Naive B cell (primary cell): ENCODE measurements around the gene IQSEC1. TPM values are rescaled to one million over a fixed set of nuclear protein-coding genes. Genes with fewer than 3 reads are reported as not detected.
A peak's percentile ranks its signal among the peaks of the same experiment; 100 is the strongest.

ENCODE experiments used
- ATAC-seq, 2 donors: fragments of 150-1000 bp; cut with Tn5 transposase; 2 replicates each; pipeline ENCODE4 v1.10.0; 2021; ENCODE audit warnings: low read depth in 2 of 2, mild to moderate bottlenecking in 2 of 2, moderate library complexity in 2 of 2
- DNase-seq: peaks from one replicate; pipeline ENCODE4 v3.0.0; 2022
- H3K27ac Mint-ChIP-seq, 6 donors: one replicate each; pipeline ENCODE4 v1.8.0; 2020 to 2022; ENCODE audit warnings: mild to moderate bottlenecking in 6 of 6, mixed read lengths in 6 of 6, moderate library complexity in 5 of 6, inconsistent platforms in 2 of 6
- H3K27me3 Mint-ChIP-seq, 3 donors: one replicate each; pipeline ENCODE4 v1.8.0; 2021 to 2022; ENCODE audit warnings: mixed read lengths in 3 of 3, mild to moderate bottlenecking in 1 of 3
- H3K36me3 Mint-ChIP-seq, 2 donors: one replicate each; pipeline ENCODE4 v1.8.0; 2020 to 2022; ENCODE audit warnings: mixed read lengths in 2 of 2, inconsistent platforms in 1 of 2, mild to moderate bottlenecking in 1 of 2
- H3K4me1 Mint-ChIP-seq, 3 donors: one replicate each; pipeline ENCODE4 v1.8.0; 2020 to 2022; ENCODE audit warnings: mixed read lengths in 3 of 3, inconsistent platforms in 1 of 3, mild to moderate bottlenecking in 1 of 3, moderate library complexity in 1 of 3
- H3K4me3 Mint-ChIP-seq, 8 donors: one replicate each; pipeline ENCODE4 v1.8.0; 2020 to 2022; ENCODE audit warnings: mild to moderate bottlenecking in 8 of 8, mixed read lengths in 8 of 8, moderate library complexity in 8 of 8, inconsistent platforms in 2 of 8
- H3K9me3 Mint-ChIP-seq, 7 donors: one replicate each; pipeline ENCODE4 v1.8.0; 2020 to 2022; ENCODE audit warnings: mixed read lengths in 7 of 7, mild to moderate bottlenecking in 5 of 7, inconsistent platforms in 2 of 7, moderate library complexity in 1 of 7
- polyA plus RNA-seq, 6 donors: library from polyadenylated mRNA; unstranded; fragments of 300-500 nt; fragmentation: Illumina TruSeq; gene quantifications; one replicate each; pipeline ENCODE4 v1.2.3, GENCODE V29; 2021; ENCODE audit warnings: low read depth in 6 of 6

Gene IQSEC1
- polyA plus RNA-seq, 6 donors from 2014 or later: 14.6 to 73.4 (median 36.9) TPM

DNA sequence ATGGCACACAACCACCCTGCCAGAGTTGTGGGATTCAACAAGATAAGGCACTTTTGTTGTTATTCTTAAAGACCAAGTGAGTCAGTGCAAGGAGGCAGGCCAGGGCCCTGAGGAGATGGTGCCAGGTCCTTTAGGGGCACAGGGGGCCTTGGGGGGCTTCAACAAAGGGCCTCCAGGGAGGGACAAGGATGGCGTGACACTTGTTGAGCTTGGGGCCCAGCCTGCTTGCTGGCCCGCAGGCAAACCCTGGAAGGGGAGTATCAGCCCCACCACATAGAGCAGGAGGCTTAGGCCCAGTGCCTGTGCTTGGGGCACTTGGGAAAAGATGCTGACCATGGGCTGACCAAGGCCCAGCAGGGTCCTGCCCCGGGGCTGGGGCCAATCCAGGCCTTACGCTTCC, 5.5 kb downstream of the IQSEC1 start:
- Mint-ChIP-seq H3K4me3 (peak overlapping the region in 3 of 8 donors; percentile 20 to 60 (median 46)), H3K9me3 (no peaks in the 10 kb centered on the region), H3K27ac (peak overlapping the region in 5 of 6 donors; percentile 88 to 98 (median 95)), H3K36me3 (peaks cover 7 to 8% of the 10 kb centered on the region in 2 donors), H3K4me1 (peaks cover 59 to 97% (median 85%) of the 10 kb centered on the region in 3 donors), H3K27me3 (no peaks in the 10 kb centered on the region)
- ATAC-seq (no peak), DNase-seq (no peak)

DNA sequence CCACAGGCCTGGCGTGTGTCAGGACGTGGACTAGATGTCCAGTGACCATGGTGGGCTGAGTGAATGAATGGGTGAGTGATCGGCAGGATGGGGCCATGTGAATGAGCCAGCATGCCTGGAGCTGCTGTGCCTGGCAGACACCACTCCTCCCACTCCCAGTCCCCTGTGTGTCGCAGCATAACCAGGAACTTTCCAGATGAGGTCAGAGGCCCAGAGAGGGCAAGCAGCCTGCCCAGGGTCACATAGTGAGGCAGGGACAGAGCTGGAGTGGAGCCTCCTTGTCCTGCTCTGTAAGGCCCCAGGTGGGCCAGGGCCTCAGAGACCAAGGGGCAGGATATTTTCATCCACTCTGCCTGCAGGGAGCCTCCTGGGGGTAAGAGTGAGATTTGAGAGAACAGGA, 6.4 kb downstream of the IQSEC1 start:
- no peak for ATAC-seq
- H3K27me3 Mint-ChIP-seq: no peaks in the 10 kb centered on the region
- no peaks in the 10 kb centered on the region for H3K9me3 Mint-ChIP-seq
- H3K4me3 Mint-ChIP-seq: peak overlapping the region in 6 of 8 donors; percentile 9 to 80 (median 64)
- peak overlapping the region; percentile 76 to 98 (median 92) for H3K27ac Mint-ChIP-seq
- peaks cover 57 to 95% (median 84%) of the 10 kb centered on the region in 3 donors for H3K4me1 Mint-ChIP-seq
- no peak for DNase-seq
- peaks cover 7 to 8% of the 10 kb centered on the region in 2 donors for H3K36me3 Mint-ChIP-seq

DNA sequence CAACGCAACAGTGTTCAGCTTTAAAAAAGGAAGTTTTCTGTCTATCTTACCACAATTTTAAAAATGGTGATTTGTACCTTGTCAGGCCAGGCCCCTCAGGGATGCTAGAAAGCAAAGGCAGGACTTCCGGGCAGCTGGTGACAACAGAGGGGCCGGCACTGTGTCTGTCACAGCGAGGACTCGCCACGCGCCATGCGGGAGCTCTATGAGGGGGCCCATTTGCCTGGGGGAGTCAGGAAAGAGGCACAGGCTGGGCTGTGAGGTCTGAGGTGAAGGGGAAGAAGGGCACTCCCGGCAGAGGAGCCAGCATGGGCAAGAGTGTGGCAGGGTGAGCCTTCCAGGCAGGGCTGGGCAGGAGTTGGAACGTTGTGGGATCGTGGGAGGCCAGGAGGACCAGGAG, 7.0 kb downstream of the IQSEC1 start:
- H3K4me1 Mint-ChIP-seq: peaks cover 57 to 90% (median 80%) of the 10 kb centered on the region in 3 donors

DNA sequence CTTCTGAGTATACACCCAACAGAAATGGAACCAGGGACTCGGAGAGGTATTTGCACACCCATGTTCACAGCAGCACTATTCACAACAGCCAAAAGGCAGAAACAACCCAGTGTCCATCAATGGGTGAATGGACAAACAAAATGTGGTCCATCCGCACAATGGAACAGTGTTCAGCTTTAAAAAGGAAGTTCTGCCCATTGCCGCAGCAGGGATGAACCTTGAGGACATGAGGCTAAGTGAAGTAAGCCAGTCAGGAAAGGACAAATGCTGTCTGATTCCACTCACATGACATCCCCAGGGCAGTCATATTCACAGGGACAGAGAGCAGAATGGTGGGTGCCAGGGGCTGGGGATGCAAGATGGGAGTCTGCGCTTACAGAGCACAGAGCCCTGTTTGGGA, 7.5 kb downstream of the IQSEC1 start:
- peaks cover 57 to 90% (median 76%) of the 10 kb centered on the region in 3 donors for H3K4me1 Mint-ChIP-seq
- peak overlapping the region in 7 of 8 donors; percentile 44 to 86 (median 77) for H3K4me3 Mint-ChIP-seq
- peak overlapping the region; percentile 88 to 98 (median 95) for H3K27ac Mint-ChIP-seq
- peaks cover 7 to 8% of the 10 kb centered on the region in 2 donors for H3K36me3 Mint-ChIP-seq
- ATAC-seq (no peak), DNase-seq (no peak)
- H3K9me3 Mint-ChIP-seq: no peaks in the 10 kb centered on the region
- H3K27me3 Mint-ChIP-seq: no peaks in the 10 kb centered on the region

More for the DNA sequence above, 7.0 kb downstream of the IQSEC1 start:
- Mint-ChIP-seq H3K27me3 (no peaks in the 10 kb centered on the region), H3K9me3 (no peaks in the 10 kb centered on the region), H3K4me3 (peak overlapping the region; percentile 44 to 86 (median 76)), H3K27ac (peak overlapping the region; percentile 88 to 98 (median 95)), H3K36me3 (peaks cover 7 to 8% of the 10 kb centered on the region in 2 donors)
- DNase-seq: no peak
- peak; percentile 11 to 19 for ATAC-seq

DNA sequence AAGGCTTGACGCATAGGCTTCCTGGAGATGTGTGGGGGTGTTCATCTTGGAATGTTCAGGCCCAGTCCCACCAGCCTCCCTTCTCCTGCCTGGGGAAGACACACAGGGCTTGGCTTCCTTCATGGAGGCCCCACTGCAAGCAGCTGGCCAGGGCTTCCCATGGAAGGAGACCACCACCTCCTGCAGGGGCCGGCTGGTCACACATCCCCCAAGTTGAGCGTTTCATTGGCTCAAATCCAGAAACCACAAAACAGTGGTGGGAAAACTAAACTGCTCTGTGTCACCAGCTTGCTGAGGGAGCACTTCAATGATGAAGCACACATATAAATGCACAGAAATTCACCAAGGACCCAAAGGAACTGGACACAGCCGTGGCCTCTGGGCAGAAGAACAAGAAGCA, 8.3 kb downstream of the IQSEC1 start:
- no peaks in the 10 kb centered on the region for H3K27me3 Mint-ChIP-seq
- peak overlapping the region in 5 of 8 donors; percentile 15 to 77 (median 59) for H3K4me3 Mint-ChIP-seq
- H3K27ac Mint-ChIP-seq: peak overlapping the region in 3 of 6 donors; percentile 88 to 95 (median 92)
- H3K9me3 Mint-ChIP-seq: no peaks in the 10 kb centered on the region
- H3K36me3 Mint-ChIP-seq: peaks cover 8 to 12% of the 10 kb centered on the region in 2 donors
- no peak for DNase-seq
- peaks cover 52 to 89% (median 70%) of the 10 kb centered on the region in 3 donors for H3K4me1 Mint-ChIP-seq
- ATAC-seq: no peak

DNA sequence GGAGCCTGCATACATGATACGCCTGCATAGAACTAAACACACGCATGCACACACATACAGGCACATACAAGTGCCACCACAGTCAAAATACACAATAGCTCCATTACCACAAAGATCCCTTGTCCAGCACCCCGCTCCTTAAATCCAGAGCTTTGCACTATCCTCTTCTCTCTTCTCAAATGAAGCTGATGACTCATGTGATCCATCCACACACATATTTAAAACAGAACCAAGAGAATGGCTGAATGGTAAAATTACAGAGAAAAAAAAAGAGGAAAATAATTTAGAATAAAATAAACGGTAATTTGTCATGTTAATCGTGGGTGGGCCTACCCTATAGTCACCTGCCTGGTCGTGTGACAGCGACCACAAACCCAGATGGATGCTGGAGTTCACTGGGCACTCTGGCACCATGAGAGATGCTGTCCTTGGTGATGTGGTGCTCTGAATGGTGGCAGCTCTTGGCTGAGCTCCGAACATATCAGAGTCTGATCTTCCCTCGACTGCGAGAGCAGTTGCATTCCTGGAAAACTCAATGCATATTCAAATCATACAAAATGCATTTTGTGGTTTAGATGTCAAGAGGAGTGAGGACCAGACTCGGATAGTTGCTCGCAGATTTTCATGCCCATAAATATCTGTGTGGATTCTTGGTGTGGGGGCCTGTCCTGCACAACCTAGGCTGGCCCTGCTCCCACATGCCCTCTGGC, 8.9 kb downstream of the IQSEC1 start:
- H3K4me1 Mint-ChIP-seq: peaks cover 52 to 89% (median 70%) of the 10 kb centered on the region in 3 donors
- H3K27ac Mint-ChIP-seq: peak overlapping the region in 3 of 6 donors; percentile 59 to 78 (median 74)
- DNase-seq (no peak), ATAC-seq (no peak)
- H3K36me3 Mint-ChIP-seq: peaks cover 8 to 18% of the 10 kb centered on the region in 2 donors
- H3K4me3 Mint-ChIP-seq: peak overlapping the region in 2 of 8 donors; percentile 22 to 45
- no peaks in the 10 kb centered on the region for H3K9me3 Mint-ChIP-seq
- H3K27me3 Mint-ChIP-seq: no peaks in the 10 kb centered on the region

DNA sequence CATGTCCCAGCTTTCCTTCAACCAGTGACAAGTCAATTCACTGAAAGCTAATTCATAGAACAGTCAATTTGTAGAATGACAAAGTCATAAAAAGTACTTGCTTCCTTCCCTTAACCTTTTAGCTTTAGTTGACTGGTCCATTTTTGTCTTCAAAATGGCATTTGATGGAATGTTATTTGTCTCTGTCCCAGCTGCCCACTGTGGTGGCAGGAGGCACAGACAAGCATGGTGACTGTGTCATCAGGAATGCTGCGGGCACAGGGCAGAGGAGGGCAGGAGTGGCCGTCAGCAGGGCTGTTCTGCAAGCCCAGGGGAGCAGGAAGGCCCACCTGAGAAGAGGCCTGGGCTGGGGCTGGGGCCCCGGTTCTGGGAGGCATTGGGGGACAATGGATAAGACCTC, 10.0 kb downstream of the IQSEC1 start:
- H3K36me3 Mint-ChIP-seq: peaks cover 8 to 19% of the 10 kb centered on the region in 2 donors
- H3K4me3 Mint-ChIP-seq: peak overlapping the region in 1 of 8 donors; percentile 60
- ATAC-seq (no peak), DNase-seq (no peak)
- H3K27ac Mint-ChIP-seq: peak overlapping the region in 3 of 6 donors; percentile 41 to 86 (median 58)
- H3K4me1 Mint-ChIP-seq: peaks cover 45 to 86% (median 62%) of the 10 kb centered on the region in 3 donors
- H3K9me3 Mint-ChIP-seq: no peaks in the 10 kb centered on the region
- no peaks in the 10 kb centered on the region for H3K27me3 Mint-ChIP-seq

DNA sequence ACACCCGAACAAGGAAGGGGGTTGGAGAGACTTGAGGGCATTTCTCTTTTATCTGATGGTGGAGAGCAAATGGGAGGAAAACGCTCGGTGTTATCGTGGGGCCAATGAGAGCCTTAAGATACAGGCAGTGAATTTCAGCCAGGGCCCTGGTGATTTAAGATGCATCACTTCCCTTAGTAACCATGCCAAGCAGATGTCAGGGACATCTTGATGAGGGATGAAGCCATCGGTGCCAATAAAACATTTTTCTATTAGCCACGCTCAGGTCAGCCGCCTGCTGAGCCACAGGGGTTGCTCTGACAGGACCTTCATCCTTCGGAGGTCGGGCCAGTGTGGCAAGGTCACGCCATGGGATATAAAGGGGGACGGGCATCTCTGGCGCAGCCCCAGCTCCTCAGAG, 10.6 kb downstream of the IQSEC1 start:
- DNase-seq (no peak), ATAC-seq (no peak)
- Mint-ChIP-seq H3K27me3 (no peaks in the 10 kb centered on the region), H3K27ac (peak overlapping the region in 4 of 6 donors; percentile 41 to 95 (median 75)), H3K9me3 (no peaks in the 10 kb centered on the region), H3K4me3 (no peak overlapping the region), H3K4me1 (peaks cover 50 to 86% (median 62%) of the 10 kb centered on the region in 3 donors), H3K36me3 (peaks cover 8 to 19% of the 10 kb centered on the region in 2 donors)

DNA sequence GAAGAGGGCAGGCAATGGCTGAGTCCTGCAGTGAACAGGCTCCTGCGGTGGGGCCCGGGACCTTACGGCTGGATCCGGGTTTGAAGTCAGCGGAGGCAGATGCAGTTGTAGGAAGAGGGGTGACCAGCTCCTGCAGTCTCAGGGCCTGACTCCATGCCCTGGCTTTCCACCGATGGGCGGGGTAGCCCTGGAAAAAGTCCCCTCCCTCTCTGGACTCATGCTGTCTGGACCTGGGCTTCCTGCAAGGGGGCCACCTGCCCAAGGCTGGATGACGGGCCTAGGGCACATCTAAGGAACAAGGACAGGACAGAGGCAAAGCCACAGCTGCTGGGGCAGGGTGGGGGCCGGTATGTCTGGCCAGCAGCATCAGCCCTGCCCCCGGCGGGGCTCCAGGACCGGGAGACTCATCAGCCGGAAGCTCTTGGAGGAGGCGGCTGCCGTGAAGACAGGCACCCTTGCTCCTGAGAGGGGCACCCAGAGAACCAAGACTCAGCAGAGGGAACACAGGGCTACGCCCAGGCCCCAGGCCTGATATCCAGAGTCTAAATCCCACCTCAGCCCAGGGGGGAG, 12.8 kb downstream of the IQSEC1 start:
- ATAC-seq: no peak
- Mint-ChIP-seq H3K4me1 (peaks cover 46 to 79% (median 53%) of the 10 kb centered on the region in 3 donors), H3K27me3 (no peaks in the 10 kb centered on the region), H3K9me3 (no peaks in the 10 kb centered on the region), H3K27ac (peak overlapping the region in 2 of 6 donors; percentile 45 to 81), H3K4me3 (no peak overlapping the region), H3K36me3 (peaks cover 8 to 19% of the 10 kb centered on the region in 2 donors)
- DNase-seq: no peak

DNA sequence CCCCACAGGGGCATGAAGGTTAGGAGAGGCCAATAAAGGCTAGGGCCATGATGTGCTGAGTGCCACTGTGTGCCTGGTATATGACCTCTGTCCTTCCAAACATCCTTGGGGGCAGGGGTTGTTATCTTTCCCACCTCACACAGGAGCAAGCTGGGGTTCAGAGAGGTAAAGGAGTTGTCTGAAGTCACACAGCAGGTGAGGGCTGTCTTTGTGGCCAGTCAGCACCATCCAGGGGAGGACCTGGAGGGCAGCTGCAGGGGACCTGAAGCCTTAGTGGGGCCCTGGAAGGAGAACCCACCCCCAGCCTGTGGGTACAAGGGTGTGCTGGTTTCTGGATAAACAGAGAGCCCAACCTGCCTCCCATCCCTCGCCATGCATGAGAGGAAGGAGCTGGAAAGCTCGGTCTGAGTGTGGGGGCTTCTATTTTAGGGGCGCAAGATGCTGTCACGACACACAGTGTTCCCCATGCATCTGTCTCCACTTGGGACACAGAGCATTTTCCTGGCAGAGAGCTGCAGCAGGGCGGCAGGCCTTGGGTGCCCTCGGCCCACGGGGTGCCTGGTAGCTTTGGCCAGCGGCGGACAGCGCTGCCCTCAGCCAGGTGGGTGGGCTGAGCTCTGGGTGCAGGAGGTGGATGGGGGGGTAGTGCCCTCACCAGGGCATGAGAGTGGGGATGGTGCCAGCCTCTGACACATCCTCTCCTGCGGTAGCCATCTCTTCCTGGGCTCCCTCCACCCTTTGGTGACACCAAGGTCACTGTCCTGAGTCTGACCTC, 14.7 kb downstream of the IQSEC1 start:
- Mint-ChIP-seq H3K9me3 (no peaks in the 10 kb centered on the region), H3K27ac (peak overlapping the region in 2 of 6 donors; percentile 60 to 82), H3K4me1 (peaks cover 38 to 74% (median 47%) of the 10 kb centered on the region in 3 donors)

DNA sequence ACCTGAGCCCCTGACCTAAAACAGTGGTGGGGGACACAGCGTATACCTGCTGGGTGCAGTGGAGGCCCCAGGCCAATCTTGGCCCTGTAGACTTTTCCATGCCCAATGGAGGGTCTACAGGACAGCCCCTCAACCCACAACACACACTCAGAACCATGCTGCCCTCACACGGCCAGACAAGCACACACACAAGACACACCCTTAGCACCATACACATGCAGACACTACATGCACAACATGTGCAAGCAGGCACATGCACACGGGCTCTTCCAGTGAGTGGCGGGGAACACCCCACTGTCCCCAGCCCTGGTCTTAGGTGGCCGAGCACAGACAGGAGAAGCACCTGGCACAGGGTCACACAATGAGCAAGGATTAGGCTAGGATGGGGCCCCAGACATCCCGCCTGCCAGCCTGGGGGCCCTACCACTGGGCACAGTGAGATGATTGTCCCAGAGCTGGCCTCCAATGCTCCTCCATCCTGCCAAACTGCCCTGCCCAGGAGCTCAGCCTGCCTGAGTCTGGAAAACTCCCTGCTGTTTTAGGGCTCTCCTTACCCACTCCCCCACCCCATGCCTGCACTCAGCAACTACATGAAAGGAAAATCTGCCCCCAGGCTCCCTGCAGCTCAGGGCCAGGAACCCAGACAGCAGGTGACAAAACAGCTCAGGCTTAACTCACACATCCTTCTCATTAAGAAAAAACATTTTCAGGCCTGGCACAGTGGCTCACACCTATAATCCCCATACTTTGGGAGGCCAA, 15.8 kb downstream of the IQSEC1 start:
- Mint-ChIP-seq H3K36me3 (peaks cover 5 to 12% of the 10 kb centered on the region in 2 donors), H3K4me1 (peaks cover 39 to 74% (median 47%) of the 10 kb centered on the region in 3 donors), H3K27ac (peak overlapping the region in 4 of 6 donors; percentile 51 to 84 (median 56)), H3K27me3 (no peaks in the 10 kb centered on the region), H3K4me3 (peak overlapping the region in 1 of 8 donors; percentile 25), H3K9me3 (no peaks in the 10 kb centered on the region)
- no peak for DNase-seq
- ATAC-seq: no peak

More for the DNA sequence above, 14.7 kb downstream of the IQSEC1 start:
- Mint-ChIP-seq H3K4me3 (no peak overlapping the region), H3K36me3 (peaks cover 0 to 12% of the 10 kb centered on the region in 2 donors), H3K27me3 (no peaks in the 10 kb centered on the region)
- ATAC-seq: no peak
- no peak for DNase-seq

DNA sequence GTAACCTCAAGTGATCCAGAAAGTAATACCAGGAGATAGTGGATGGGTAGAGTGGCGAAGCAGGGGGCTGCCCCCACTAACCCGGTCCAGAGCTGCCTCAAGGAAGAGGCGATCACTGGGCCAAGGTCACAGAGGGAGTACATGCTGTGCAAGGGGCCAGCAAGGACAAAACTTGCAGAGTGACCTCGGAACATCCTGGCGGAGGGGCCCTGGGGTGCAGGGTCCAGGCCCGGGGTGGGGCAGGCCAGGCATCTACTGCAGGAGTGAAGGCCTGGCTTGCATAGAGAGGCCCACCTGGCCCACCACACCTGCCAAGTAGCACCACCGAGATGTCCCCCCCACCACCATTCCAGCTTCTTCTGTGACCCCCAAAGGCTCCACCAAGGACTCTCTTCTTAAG, 17.6 kb downstream of the IQSEC1 start:
- no peaks in the 10 kb centered on the region for H3K9me3 Mint-ChIP-seq
- no peaks in the 10 kb centered on the region for H3K27me3 Mint-ChIP-seq
- ATAC-seq (no peak), DNase-seq (no peak)
- H3K4me1 Mint-ChIP-seq: peaks cover 53 to 80% (median 56%) of the 10 kb centered on the region in 3 donors
- H3K4me3 Mint-ChIP-seq: no peak overlapping the region
- H3K36me3 Mint-ChIP-seq: peaks cover 6 to 12% of the 10 kb centered on the region in 2 donors
- peak overlapping the region in 3 of 6 donors; percentile 22 to 66 (median 47) for H3K27ac Mint-ChIP-seq
